H9 (cell line): ENCODE results near the gene ANKRD13D. TPM values are rescaled to one million over a fixed set of nuclear protein-coding genes. Genes with fewer than 3 reads are reported as not detected.

Experiments
- DNase-seq: peaks from one replicate; pipeline ENCODE4 v3.0.0-alpha.2; 2017
- H2AFZ ChIP-seq: one replicate; pipeline ENCODE4 v1.6.1; 2013; ENCODE audit warnings: mild to moderate bottlenecking, low read length, control low read depth, moderate library complexity
- H2AK5ac ChIP-seq: 2 replicates; pipeline ENCODE4 v1.6.1; 2013; ENCODE audit warnings: low read length, control low read depth, mixed read lengths; ENCODE audit not compliant: insufficient read length
- H2BK120ac ChIP-seq: one replicate; pipeline ENCODE4 v1.6.1; 2013; ENCODE audit warnings: low read depth, mild to moderate bottlenecking, low read length, control low read depth, inconsistent platforms; ENCODE audit not compliant: poor library complexity, severe bottlenecking
- H2BK12ac ChIP-seq: 2 replicates; pipeline ENCODE4 v1.6.1; 2013; ENCODE audit warnings: low read length, control low read depth, mixed read lengths, low read depth; ENCODE audit not compliant: insufficient read length
- H2BK15ac ChIP-seq: 2 replicates; pipeline ENCODE4 v1.6.1; 2013; ENCODE audit warnings: low read depth, low read length, control low read depth
- H2BK20ac ChIP-seq: one replicate; pipeline ENCODE4 v1.6.1; 2013; ENCODE audit warnings: low read depth, mild to moderate bottlenecking, low read length, control low read depth, inconsistent platforms; ENCODE audit not compliant: poor library complexity, severe bottlenecking
- H2BK5ac ChIP-seq: 2 replicates; pipeline ENCODE4 v1.6.1; 2013; ENCODE audit warnings: low read length, control low read depth, mixed read lengths; ENCODE audit not compliant: insufficient read length
- H3K14ac ChIP-seq: 2 replicates; pipeline ENCODE4 v1.6.1; 2013; ENCODE audit warnings: low read length, control low read depth; ENCODE audit not compliant: insufficient read depth
- H3K18ac ChIP-seq: 2 replicates; pipeline ENCODE4 v1.6.1; 2013; ENCODE audit warnings: low read depth, mild to moderate bottlenecking, mixed read lengths, low read length, control low read depth; ENCODE audit not compliant: insufficient read length
- H3K23ac ChIP-seq: 2 replicates; pipeline ENCODE4 v1.6.1; 2013; ENCODE audit warnings: low read length, control low read depth, mixed read lengths, low read depth; ENCODE audit not compliant: insufficient read length
- H3K23me2 ChIP-seq: 2 replicates; pipeline ENCODE4 v1.6.1; 2013; ENCODE audit warnings: low read depth, mild to moderate bottlenecking, mixed read lengths, low read length, control low read depth; ENCODE audit not compliant: insufficient read length, poor library complexity, severe bottlenecking
- H3K27ac ChIP-seq: 2 replicates; pipeline ENCODE4 v1.5.1; 2013; ENCODE audit warnings: low read length, control low read depth, mixed read lengths, low read depth; ENCODE audit not compliant: insufficient read length
- H3K27me3 ChIP-seq: 2 replicates; pipeline ENCODE4 v1.6.1; 2013; ENCODE audit warnings: low read length, control low read depth, inconsistent platforms; ENCODE audit not compliant: insufficient read depth
- H3K4ac ChIP-seq: 2 replicates; pipeline ENCODE4 v1.6.1; 2013; ENCODE audit warnings: low read depth, mild to moderate bottlenecking, control low read depth, inconsistent platforms, low read length, moderate library complexity
- H3K4me1 ChIP-seq: 2 replicates; pipeline ENCODE4 v1.6.1; 2013; ENCODE audit warnings: low read length, control low read depth, inconsistent platforms; ENCODE audit not compliant: insufficient read depth
- H3K4me2 ChIP-seq: 2 replicates; pipeline ENCODE4 v1.6.1; 2013; ENCODE audit warnings: low read length, control low read depth, mixed read lengths; ENCODE audit not compliant: insufficient read length, insufficient read depth
- H3K56ac ChIP-seq: 2 replicates; pipeline ENCODE4 v1.6.1; 2013; ENCODE audit warnings: low read depth, mild to moderate bottlenecking, mixed read lengths, low read length, control low read depth; ENCODE audit not compliant: insufficient read length
- H3K79me1 ChIP-seq: 2 replicates; pipeline ENCODE4 v1.6.1; 2013; ENCODE audit warnings: low read depth, mild to moderate bottlenecking, moderate library complexity, low read length, control low read depth, inconsistent platforms; ENCODE audit not compliant: insufficient read depth, poor library complexity, severe bottlenecking
- H3K79me2 ChIP-seq: 2 replicates; pipeline ENCODE4 v1.6.1; 2013; ENCODE audit warnings: low read length, control low read depth, inconsistent platforms; ENCODE audit not compliant: insufficient read depth
- H3K9ac ChIP-seq: 2 replicates; pipeline ENCODE4 v1.6.1; 2013; ENCODE audit warnings: low read length, control low read depth, mixed read lengths; ENCODE audit not compliant: insufficient read length; ENCODE audit errors: extremely low read depth
- H3K9me3 ChIP-seq: one replicate; pipeline ENCODE4 v1.6.1; 2013; ENCODE audit warnings: low read depth, low read length, inconsistent platforms; ENCODE audit not compliant: control insufficient read depth
- H3T11ph ChIP-seq: one replicate; pipeline ENCODE4 v1.6.1; 2013; ENCODE audit warnings: mild to moderate bottlenecking, low read length, control low read depth, inconsistent platforms
- H4K20me1 ChIP-seq: one replicate; pipeline ENCODE4 v1.6.1; 2013; ENCODE audit not compliant: control insufficient read depth, insufficient read length, insufficient read depth
- H4K5ac ChIP-seq: 2 replicates; pipeline ENCODE4 v1.6.1; 2013; ENCODE audit warnings: low read depth, mild to moderate bottlenecking, mixed read lengths, low read length, control low read depth; ENCODE audit not compliant: insufficient read length
- H4K8ac ChIP-seq: replicated peaks from 2 replicates; pipeline ENCODE4 v1.6.1; 2013; ENCODE audit warnings: low read length, control low read depth, mixed read lengths, low read depth; ENCODE audit not compliant: insufficient read length
- H4K91ac ChIP-seq: 2 replicates; pipeline ENCODE4 v1.6.1; 2013; ENCODE audit warnings: low read depth, mild to moderate bottlenecking, moderate library complexity, mixed read lengths, low read length, control low read depth; ENCODE audit not compliant: insufficient read length
- H3K27ac Mint-ChIP-seq, 3 experiments: 2 replicates in 2 of 3; 3 replicates in 1 of 3; pipeline ENCODE4 v1.8.0; 2020 to 2021; ENCODE audit warnings: mixed read lengths in 3 of 3, mild to moderate bottlenecking in 1 of 3, moderate library complexity in 1 of 3
- H3K27me3 Mint-ChIP-seq: 2 replicates; pipeline ENCODE4 v1.8.0; 2021; ENCODE audit warnings: low read depth, mild to moderate bottlenecking, moderate library complexity, mixed read lengths
- H3K36me3 Mint-ChIP-seq, 3 experiments: 2 replicates in 2 of 3; 3 replicates in 1 of 3; pipeline ENCODE4 v1.8.0; 2020 to 2021; ENCODE audit warnings: low read depth in 3 of 3, mixed read lengths in 3 of 3; ENCODE audit not compliant: insufficient read depth in 1 of 3
- H3K4me1 Mint-ChIP-seq, 2 experiments: 2 replicates each; pipeline ENCODE4 v1.8.0; 2020; ENCODE audit warnings: mixed read lengths in 2 of 2
- H3K4me3 Mint-ChIP-seq, 2 experiments: 2 replicates in 1 of 2; 3 replicates in 1 of 2; pipeline ENCODE4 v1.8.0; 2020 to 2021; ENCODE audit warnings: mild to moderate bottlenecking in 2 of 2, mixed read lengths in 2 of 2, moderate library complexity in 1 of 2
- H3K9me3 Mint-ChIP-seq, 2 experiments: 2 replicates in 1 of 2; 3 replicates in 1 of 2; pipeline ENCODE4 v1.8.0; 2020; ENCODE audit warnings: mild to moderate bottlenecking in 2 of 2, mixed read lengths in 2 of 2, moderate library complexity in 1 of 2
- CTCF ChIP-seq: fragments of 200-600 bp; sonication (generic); conservative IDR thresholded peaks from 3 replicates; pipeline ENCODE4 v1.8.0; 2021; ENCODE audit warnings: antibody characterized with exemption, mild to moderate bottlenecking
- WGBS: extraction: QIAGEN DNeasy Blood & Tissue Kit; methylation state at CpG from one replicate; pipeline ENCODE4 v1.1.7; 2013; ENCODE audit warnings: missing lambda C conversion rate, low lambda C conversion rate, mixed read lengths; ENCODE audit not compliant: insufficient read length; ENCODE audit errors: extremely low coverage; 5-methylcytosine and 5-hydroxymethylcytosine counted together
- long read RNA-seq: library from polyadenylated mRNA; unstranded; transcript quantifications from one replicate; pipeline ENCODE4 v2.0.0, GENCODE V29; 2020
- total RNA-seq: library from RNA; stranded (reverse); gene quantifications from 2 replicates; pipeline ENCODE4 v1.2.1, GENCODE V29; 2021

Gene ANKRD13D
- 40.9 and 42.1 TPM in 2 replicates for total RNA-seq
- long read RNA-seq, transcript ANKRD13D-202 (15 exons, 2,881 nt), result major isoform, 19 of 64 reads
- long read RNA-seq, partial matches to known transcripts, result 14 of 64 reads
- long read RNA-seq, other reads (novel, unspliced or antisense), result 21 of 64 reads

- H3K27ac ChIP-seq, result peak within 1 kb of the TSS; percentile 64
- no peak within 1 kb of the TSS; the same call in 1 of the 2 replicates for H3K4ac ChIP-seq
- H4K91ac ChIP-seq, result no peak within 1 kb of the TSS
- no peak for DNase-seq
- H4K20me1 ChIP-seq, result no peaks in the 10 kb centered on the region
- H3K23ac ChIP-seq, result no peak within 1 kb of the TSS
- no peak within 1 kb of the TSS for H2AK5ac ChIP-seq
- Mint-ChIP-seq H3K27ac (peak within 1 kb of the TSS; percentile 94 to 98 (median 94); a peak in 5 of 7 replicates), H3K4me3 (peak within 1 kb of the TSS; percentile 90 to 95), H3K36me3 (peaks cover 13 to 44% (median 19%) of the 10 kb centered on the region in 3 experiments), H3K9me3 (no peaks in the 10 kb centered on the region; a peak in 2 of 5 replicates), H3K27me3 (peaks cover 2% of the 10 kb centered on the region; the same call in 1 of the 2 replicates), H3K4me1 (peaks cover 16 to 17% of the 10 kb centered on the region in 2 experiments)
- H3K23me2 ChIP-seq, result peaks cover 6% of the 10 kb centered on the region
- H4K8ac ChIP-seq, result no peak within 1 kb of the TSS
- no peak for TF ChIP-seq CTCF
- H2AFZ ChIP-seq, result no peak within 1 kb of the TSS
- no peak within 1 kb of the TSS for H2BK20ac ChIP-seq
- no peak within 1 kb of the TSS for H2BK120ac ChIP-seq
- H2BK15ac ChIP-seq, result no peak within 1 kb of the TSS
- peak within 1 kb of the TSS; percentile 66 for H3K18ac ChIP-seq
- H2BK12ac ChIP-seq, result no peak within 1 kb of the TSS
- peaks cover 4% of the 10 kb centered on the region; the same call in 1 of the 2 replicates for H3K4me1 ChIP-seq
- H3K9me3 ChIP-seq, result no peaks in the 10 kb centered on the region
- H3K9ac ChIP-seq, result peak within 1 kb of the TSS; percentile 73
- no CpG with 5 or more reads among the region's 56 CpGs for WGBS
- peak within 1 kb of the TSS; percentile 89 for H3K14ac ChIP-seq
- H3K4me2 ChIP-seq, result peak within 1 kb of the TSS; percentile 84
- H3T11ph ChIP-seq, result no peak within 1 kb of the TSS
- H3K27me3 ChIP-seq, result no peaks in the 10 kb centered on the region
- no peak within 1 kb of the TSS for H2BK5ac ChIP-seq
- no peak within 1 kb of the TSS for H4K5ac ChIP-seq
- no peaks in the 10 kb centered on the region for H3K79me2 ChIP-seq
- H3K79me1 ChIP-seq, result no peaks in the 10 kb centered on the region
- no peak within 1 kb of the TSS for H3K56ac ChIP-seq
Observed at GRCh38 chr11:67289226-67289650, at the start of gene ANKRD13D. Gene ANKRD13D, plus strand, starts transcription at chr11:67289303. Its CDS starts 158 bp downstream, at chr11:67289461.
